DMS114 treated with DMSO at 0.1 percent for 48 hours (cell line): Measurements from ENCODE around the gene EOMES.
A peak's percentile ranks its signal among the peaks of the same experiment; 100 is the strongest.

ENCODE experiments used
- DNase-seq: peaks from one replicate; lab custom pipeline; 2025; ENCODE audit not compliant: unreplicated experiment; lab: John Stamatoyannopoulos, UW

The EOMES gene

GRCh38 chr3:27720899-27721716 is 1.0 kb downstream of the EOMES start:
- DNase-seq, result no peak

GRCh38 chr3:27719314-27720003 is 2.7 kb downstream of the EOMES start:
- DNase-seq, result no peak

GRCh38 chr3:27718459-27718858 is 3.7 kb downstream of the EOMES start:
- no peak for DNase-seq

GRCh38 chr3:27717200-27717852 is 4.8 kb downstream of the EOMES start:
- DNase-seq, result no peak

GRCh38 chr3:27716309-27716708 is 5.8 kb downstream of the EOMES start:
- DNase-seq, result no peak

- no peak for DNase-seq
These were observed 6.3 kb downstream of the EOMES start for GRCh38 chr3:27715863-27716262.

- no peak for DNase-seq
These were observed 6.7 kb downstream of the EOMES start for GRCh38 chr3:27715454-27715806.

GRCh38 chr3:27714692-27715453 is 7.2 kb downstream of the EOMES start:
- no peak for DNase-seq

GRCh38 chr3:27714146-27714526 is 8.0 kb downstream of the EOMES start:
- DNase-seq, result no peak

GRCh38 chr3:27713435-27714145 is 8.5 kb downstream of the EOMES start:
- no peak for DNase-seq

GRCh38 chr3:27713078-27713423 is 9.1 kb downstream of the EOMES start:
- DNase-seq, result no peak

GRCh38 chr3:27712136-27713077 is 9.7 kb downstream of the EOMES start:
- peak; percentile 40 for DNase-seq

- DNase-seq, result no peak
These were observed 13.9 kb downstream of the EOMES start for GRCh38 chr3:27708250-27708649.

GRCh38 chr3:27699067-27699466 is 23.1 kb downstream of the EOMES start:
- no peak for DNase-seq

- DNase-seq, result no peak
These were observed 25.2 kb downstream of the EOMES start for GRCh38 chr3:27696906-27697305.

- DNase-seq, result no peak
These were observed 26.5 kb downstream of the EOMES start for GRCh38 chr3:27695636-27696035.

- DNase-seq, result no peak
These were observed 34.1 kb downstream of the EOMES start for GRCh38 chr3:27688053-27688452.

GRCh38 chr3:27686642-27687041 is 35.5 kb downstream of the EOMES start:
- no peak for DNase-seq

- no peak for DNase-seq
These were observed 36.6 kb downstream of the EOMES start for GRCh38 chr3:27685474-27685873.

- no peak for DNase-seq
These were observed 37.8 kb downstream of the EOMES start for GRCh38 chr3:27684302-27684701.
